GM19468 (cell line): ENCODE measurements around the gene DEDD.

Source experiments
- ATAC-seq: cut with Tn5 transposase; IDR thresholded peaks from one replicate; pipeline ENCODE4 v1.9.1; 2021; ENCODE audit warnings: mild to moderate bottlenecking, moderate library complexity, moderate number of reproducible peaks; ENCODE audit not compliant: unreplicated experiment; ENCODE audit errors: extremely low read depth

Gene DEDD

DNA sequence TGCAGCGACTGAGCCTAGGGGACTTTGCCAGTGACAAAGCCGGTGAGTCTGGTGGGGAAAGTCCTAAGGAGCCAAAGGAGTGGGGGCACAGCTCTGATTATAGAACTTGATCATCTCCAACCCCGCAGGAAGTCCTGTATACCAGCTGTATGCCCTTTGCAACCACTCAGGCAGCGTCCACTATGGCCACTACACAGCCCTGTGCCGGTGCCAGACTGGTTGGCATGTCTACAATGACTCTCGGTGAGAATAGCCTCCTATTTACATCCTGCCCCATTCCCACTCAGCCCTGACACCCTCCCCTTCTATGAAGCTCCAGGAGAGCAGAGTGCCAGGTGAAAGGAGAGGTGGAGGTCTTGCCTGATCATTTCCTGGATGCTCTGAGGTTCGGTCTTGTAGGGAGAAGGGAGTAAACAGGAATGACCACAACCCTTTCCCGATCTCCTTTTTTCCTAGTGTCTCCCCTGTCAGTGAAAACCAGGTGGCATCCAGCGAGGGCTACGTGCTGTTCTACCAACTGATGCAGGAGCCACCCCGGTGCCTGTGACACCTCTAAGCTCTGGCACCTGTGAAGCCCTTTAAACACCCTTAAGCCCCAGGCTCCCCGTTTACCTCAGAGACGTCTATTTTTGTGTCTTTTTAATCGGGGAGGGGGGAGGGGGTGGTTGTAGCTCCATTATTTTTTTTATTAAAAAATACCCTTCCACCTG is 32.6 kb upstream of the DEDD start:
- no peak for ATAC-seq

DNA sequence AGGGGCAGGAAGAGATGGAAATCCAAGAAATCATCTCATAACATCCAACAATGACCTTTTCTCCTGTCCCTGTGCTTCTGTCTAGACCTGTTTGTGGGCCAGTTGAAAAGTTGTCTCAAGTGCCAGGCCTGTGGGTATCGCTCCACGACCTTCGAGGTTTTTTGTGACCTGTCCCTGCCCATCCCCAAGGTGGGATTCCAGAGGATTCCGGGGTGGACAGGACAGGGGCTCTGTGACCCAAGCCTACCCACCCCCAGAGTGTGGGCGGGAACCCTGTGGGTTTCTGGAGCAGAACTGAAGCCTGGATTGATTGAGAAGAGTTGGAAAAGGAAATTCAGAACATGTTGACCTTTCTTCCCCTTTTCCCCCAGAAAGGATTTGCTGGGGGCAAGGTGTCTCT is 31.3 kb upstream of the DEDD start:
- ATAC-seq: no peak

DNA sequence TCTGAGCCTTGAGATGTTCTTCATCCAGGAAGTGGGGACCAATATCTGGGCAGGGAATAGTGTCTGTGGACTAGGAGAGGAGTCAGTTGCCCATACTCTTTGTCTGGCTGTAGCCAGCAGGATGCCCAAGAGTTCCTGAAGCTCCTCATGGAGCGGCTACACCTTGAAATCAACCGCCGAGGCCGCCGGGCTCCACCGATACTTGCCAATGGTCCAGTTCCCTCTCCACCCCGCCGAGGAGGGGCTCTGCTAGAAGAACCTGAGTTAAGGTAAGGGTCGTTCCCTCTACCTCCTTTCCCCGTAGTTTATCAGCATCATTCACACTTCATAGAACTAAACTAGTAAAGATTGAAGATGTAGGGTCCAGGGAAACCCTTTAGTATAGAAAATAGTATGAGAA is 30.3 kb upstream of the DEDD start:
- ATAC-seq: no peak

DNA sequence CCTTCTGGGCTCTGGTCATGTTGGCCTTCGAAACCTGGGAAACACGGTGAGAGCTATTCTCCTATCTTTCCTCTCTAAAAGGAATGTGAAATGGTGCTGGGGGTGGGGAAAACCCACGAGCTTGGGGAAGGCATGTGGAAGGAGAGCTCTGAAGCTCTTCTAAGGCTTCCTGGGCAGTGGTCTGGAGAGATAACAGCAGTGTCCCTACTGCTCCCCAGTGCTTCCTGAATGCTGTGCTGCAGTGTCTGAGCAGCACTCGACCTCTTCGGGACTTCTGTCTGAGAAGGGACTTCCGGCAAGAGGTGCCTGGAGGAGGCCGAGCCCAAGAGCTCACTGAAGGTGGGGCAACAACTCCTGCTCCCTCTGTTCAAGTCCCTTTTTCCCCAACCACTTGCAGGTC is 29.6 kb upstream of the DEDD start:
- ATAC-seq: no peak

DNA sequence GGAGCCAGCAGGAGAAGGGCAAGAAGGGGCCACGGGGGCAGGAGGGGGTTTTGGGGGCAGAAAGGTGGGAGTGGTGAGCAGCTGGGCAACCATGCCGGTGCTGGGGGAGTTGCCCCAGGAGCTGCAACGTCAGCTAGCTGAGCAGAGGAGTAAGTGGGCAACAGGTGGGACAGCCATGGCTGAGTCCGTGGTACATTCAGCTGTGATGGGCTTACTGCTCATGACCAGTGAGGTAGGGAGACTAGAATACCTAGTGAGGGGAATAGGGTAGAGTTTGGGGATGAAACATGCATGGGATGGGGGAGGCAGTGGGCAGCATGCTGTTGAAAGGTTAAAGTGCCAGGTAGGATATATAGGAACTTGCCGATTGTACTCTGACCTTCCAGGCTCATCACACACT is 29.2 kb upstream of the DEDD start:
- ATAC-seq: no peak

DNA sequence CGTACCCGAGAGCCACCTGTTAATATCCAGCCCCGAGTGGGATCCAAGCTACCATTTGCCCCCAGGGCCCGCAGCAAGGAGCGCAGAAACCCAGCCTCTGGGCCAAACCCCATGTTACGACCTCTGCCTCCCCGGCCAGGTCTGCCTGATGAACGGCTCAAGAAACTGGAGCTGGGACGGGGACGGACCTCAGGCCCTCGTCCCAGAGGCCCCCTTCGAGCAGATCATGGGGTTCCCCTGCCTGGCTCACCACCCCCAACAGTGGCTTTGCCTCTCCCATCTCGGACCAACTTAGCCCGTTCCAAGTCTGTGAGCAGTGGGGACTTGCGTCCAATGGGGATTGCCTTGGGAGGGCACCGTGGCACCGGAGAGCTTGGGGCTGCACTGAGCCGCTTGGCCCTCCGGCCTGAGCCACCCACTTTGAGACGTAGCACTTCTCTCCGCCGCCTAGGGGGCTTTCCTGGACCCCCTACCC is 28.2 kb upstream of the DEDD start:
- ATAC-seq: no peak

DNA sequence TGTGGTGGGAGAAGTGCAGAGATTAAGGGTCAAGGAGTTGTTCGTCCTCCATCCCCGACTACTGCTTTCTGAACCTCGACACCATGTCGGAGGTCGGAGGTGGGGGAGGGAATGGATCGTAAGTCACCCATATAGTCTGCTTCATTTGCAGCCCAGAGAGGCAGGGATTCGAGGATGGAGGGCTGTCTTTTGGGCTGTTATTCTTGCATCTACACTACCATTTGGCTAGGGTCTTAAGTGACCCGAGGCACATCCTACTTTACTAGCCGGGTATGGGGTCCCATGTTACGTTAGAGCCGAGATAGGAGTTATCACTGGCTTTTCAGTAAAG is 27.4 kb upstream of the DEDD start:
- no peak for ATAC-seq

DNA sequence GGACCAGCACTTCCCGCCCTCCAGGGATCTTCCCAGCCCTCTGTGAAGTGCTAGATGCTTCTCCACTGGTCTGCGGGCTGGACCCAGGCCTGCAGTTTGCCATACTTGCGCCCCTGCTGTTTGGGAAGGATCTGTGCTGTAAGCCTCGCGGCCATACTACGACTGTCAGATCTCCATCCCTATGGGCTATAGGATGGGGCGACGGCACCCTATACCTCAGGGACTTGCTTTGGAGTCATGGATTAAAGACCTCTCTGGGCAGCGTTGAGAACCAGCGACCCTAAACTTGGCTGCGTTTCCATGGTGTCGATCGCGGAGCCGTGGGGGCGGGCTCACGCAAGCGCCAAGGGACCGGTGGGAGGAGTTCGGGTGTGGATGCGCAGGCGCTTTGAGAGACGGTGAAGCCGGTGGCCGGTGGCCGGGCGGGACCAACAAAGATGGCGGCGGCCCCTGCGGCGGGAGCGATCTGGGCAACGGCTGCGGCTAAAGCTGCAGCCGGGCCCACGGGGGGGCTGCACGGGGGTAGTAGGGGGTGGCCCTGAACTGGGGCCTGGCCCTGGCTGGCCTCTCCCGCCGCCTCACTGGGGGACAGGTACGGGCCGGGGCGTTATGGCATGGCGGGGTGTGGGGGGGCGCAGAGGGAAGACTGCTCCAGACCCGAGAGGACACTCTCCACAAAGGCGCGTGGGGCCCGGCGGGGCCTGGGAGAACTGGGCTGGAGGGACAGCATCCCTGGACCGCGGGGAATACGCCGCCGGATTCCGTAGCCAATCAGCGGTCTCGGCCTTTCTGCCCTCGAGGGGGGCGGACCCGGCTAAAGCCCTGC is 26.8 kb upstream of the DEDD start, which contains the start of gene USP21:
TSS of gene USP21 (plus strand) at position 414 of the 826 bp plus-strand sequence. CDS start 1,141 bp downstream, outside the sequence.
- ATAC-seq: peak; percentile 82

DNA sequence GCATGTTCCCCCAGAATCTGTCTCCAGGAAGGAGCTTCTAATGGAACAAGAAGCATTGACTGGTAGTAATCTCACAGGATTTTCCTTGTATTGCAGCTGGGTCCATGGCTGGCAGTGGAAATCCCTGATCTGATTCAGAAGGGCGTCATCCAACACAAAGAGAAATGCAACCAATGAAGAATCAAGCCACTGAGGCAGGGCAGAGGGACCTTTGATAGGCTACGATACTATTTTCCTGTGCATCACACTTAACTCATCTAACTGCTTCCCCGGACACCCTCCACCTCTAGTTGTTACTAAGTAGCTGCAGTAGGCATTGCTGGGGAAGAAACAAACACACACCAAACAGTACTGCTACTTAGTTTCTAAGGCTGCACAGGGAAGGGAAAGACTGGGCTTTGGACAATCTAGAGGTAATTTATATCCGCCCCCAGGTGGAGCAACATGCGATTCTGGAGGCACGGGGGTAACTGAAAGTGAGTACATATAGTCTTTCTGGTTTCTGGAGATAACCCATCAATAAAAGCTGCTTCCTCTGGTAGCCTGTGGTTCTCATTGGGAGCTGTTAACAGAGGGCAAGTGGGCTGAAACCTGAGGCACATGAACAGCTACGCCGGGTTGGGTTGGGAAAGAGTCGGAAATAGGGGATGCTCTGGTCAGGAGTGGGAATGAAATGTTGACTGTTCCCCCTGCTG is 26.0 kb upstream of the DEDD start:
- no peak for ATAC-seq

DNA sequence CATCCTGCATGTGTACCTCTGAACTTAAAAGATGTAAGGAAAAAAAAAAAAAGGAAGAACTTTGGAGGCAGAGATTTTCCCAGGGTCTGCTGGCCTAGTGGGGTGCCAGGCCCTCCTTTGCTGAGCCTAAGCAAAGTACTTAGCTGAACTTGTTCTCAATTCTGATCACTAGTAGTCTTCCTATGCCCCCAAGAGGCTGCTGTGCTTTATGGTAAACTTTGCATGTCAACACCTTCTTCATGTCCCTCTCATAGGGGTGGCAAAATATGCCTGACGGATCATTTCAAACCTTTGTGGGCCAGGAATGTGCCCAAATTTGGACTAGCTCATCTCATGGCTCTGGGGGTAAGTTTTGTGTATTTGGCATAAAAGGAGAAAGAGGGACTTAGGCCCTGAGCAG is 25.4 kb upstream of the DEDD start:
- no peak for ATAC-seq

DNA sequence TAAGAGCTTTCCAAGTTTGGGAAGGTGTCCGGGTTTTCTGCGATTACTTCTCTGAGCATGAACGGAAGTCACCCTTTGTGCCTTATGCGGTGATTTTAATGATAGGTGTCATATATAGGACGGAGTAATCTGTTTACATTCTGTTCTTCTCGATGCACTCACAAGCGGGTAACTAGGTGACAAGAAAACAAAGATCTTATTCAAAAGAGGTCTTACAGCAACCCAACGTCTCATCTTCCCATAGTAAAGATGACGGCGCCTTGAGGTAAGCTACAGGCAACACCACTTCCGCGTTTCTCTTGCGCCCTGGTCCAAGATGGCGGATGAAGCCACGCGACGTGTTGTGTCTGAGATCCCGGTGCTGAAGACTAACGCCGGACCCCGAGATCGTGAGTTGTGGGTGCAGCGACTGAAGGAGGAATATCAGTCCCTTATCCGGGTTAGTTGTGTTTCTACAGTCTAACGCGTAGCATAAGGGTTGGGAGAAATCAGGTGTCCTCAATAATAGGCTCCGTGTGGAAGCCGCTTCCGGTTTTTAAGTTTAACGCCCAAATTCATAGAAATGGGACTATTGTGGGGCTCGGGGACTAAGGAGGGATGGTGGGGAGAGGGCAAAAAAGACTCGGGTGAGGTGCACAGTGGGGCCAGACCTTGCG is 21.3 kb upstream of the DEDD start, which contains the start of gene UFC1:
TSS of gene UFC1 (plus strand) at position 297 of the 656 bp plus-strand sequence. CDS start at position 317, 20 bp downstream.
- peak; percentile 63 for ATAC-seq

DNA sequence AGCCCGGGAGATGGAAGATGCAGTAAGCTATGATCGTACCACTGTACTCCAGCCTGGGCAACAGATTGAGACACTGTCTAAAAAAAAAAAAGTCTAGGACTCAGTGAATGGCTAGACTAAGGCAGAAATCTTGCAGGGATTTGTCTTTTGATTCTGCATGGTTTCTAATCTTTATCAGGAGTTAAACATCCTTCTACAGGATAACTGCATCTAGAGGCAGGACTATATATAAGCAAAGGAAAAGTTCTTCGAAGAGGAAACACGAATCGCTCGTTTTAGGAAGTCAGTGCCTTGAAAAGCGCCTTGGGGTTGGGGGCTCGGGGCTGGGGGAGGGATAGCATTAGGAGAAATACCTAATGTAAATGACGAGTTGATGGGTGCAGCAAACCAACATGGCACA is 20.7 kb upstream of the DEDD start:
- no peak for ATAC-seq

DNA sequence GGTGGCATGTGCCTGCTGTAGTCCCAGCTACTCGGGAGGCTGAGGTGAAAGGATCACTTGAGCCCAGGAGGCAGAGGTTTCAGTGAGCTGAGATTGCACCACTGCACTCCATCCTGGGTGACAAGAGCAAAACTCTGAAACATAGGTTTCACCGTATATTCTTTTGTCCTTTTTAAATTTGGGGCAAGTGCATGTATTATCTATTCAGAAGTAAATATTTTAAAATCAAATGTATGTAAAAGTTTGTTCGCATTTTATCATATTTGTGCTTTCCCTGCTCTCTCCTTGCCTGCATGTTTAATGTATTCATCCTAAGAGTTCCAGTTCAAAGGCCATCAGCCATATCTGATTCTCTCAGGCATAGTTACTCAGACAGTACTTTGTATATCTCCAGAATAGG is 13.4 kb upstream of the DEDD start:
- ATAC-seq: no peak

DNA sequence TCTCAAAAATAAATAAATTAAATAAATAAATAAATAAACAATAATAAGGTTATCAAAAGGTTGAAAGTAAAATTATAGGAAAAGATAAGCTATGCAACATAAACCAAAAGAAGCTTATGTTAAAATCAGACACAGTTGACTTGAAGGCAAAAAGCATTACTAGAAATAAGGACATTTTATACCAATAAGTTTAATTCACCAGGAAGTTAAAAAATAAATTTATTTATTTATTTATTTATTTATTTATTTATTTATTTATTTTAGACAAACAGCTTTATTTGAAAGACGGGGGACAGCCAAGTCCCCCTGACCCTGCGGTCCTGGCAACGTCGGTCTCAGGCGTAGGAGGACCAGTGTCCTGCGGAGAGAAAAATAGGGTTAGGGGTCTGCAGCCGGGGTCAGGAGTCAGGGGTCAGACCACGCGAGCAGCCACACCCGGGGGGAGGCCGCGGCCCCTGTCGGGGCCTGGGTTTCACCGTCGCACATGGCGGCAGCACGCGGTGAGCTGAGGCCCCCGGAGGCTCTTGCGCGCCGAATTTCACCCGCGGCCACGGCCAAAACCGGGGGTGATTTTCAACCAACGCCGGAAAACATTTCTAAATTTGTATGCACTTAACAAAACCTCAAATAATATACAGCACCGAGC is 8.4 kb upstream of the DEDD start:
- ATAC-seq: no peak

DNA sequence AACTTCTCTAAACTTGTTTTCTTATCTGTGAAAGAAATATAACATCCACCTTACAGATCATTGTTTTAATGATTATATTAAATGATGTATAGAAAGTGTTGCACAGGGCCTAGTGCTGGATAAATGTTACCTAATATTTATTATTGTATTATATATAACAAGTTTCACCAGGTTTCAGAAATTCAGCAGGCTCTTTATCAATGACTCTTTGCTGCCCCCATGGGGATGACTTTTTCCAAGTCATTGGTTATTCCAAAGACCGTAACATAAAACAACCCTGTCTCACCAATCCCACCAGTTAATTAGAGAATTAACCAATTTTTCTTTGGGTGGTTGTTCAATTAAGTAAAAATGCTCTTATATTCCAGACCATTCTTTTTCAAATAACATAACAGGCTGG is 7.3 kb upstream of the DEDD start:
- ATAC-seq: no peak

DNA sequence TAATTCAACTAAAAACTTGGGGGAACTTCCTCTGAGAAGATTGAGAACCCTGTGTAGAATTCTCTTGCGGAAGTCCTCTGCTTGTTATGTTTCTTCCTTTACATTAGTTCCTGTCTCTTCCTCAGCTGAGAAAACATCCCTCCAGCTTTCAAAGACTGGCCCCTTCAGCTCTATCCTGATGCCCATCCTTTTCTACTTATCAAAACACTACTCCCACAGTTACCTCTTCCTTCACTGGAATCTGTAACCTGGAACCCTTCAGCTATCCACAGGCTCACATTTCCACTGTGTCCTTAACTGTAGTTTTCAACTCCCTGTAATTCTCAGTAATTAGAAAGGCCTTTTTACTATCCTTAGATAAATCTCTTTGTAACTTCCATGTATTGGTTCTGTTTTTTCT is 6.0 kb upstream of the DEDD start:
- no peak for ATAC-seq

DNA sequence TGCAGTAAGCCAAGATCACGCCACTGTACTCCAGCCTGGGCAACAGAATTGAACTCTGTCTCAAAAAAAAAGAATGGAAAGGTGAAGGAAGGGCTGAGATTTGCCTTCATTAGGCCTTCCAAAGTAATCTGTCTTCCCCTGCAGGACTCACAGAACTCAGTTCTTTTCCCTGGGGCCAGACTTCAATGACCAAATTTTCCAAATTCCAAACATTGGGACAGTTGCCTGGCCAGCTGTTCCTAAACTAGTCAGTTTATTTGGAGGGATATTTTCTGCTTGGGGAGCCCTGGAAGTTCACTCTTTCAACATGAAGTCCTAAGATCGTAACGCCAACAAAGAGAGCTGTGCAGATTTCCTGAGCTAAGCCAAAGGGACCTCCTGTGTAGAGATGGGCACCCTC is 5.4 kb upstream of the DEDD start:
- ATAC-seq: no peak

DNA sequence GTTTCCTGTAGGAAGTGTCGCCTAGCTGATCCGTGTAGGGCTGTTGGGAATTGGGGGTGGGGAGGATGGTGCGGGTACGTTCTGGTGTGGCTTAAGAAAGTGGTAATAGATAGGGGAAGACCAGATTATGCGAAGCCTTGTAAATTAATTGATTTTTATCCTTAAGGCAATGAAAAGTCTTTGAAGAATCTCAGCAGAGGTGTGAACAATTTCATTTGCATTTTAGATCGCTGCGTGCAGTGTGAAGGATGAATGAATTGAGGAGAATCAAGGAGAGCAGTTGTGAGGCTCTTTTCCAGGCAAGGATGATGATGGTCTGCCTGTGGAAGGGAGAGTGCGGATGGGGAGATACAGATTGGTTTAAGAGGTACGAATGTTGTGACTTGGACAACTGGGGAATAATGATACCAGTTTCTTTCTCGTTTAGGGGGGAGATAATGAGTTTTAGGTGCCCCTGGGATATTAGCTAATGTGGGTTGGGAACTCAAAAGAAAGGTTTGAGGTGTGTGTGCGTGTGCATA is 813 bp upstream of the DEDD start:
- ATAC-seq: no peak

DNA sequence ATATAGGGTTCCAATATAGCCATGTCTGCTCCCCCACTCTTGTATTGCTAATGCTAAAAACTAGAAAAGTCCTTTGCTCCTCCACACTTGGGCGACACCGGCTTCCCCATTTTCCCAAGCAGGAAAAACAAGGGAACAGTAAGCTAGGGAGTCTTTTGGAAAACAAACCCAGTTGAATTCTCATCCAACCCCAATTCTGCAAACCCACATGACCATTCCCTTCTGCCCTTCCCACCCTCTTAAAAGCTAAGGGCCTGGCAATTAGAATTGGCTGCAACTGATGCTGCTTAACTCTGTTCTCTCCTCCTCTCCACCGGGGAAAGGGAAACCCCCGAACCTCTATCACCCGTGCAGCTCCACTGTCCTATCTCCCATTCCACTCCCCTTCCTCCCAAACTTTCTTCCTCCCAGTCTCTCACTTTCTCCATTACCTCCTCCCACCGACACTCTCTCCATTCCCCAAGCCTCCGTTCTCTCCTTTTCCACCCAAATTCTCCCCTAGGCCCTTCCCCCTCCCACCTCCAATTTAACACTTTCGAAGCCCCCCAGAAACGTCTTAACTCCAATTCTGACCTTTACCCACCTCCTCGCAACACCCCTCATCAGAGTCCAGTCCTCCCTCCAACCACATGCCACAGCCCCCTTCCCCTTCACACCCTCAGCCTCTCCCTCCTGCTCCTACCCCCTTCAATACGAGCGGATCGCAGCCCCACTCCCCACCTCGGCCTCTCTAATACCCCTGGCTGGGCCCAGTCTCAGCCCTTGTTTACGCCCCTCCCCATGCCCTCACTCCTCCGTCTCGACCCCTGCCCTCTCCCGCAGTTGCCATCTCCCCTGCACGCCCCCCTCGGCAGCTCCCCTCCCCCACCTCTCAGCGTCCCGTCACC is 701 bp downstream of the DEDD start:
- no peak for ATAC-seq
